ENCODE data around the gene KRT2. TPM values are rescaled to one million over a fixed set of nuclear protein-coding genes. Genes with fewer than 3 reads are reported as not detected.

The KRT2 gene
- total and polyA plus RNA-seq, 10 donors = 0.07 to 0.52 (median 0.34) TPM; not detected in 4

DNA sequence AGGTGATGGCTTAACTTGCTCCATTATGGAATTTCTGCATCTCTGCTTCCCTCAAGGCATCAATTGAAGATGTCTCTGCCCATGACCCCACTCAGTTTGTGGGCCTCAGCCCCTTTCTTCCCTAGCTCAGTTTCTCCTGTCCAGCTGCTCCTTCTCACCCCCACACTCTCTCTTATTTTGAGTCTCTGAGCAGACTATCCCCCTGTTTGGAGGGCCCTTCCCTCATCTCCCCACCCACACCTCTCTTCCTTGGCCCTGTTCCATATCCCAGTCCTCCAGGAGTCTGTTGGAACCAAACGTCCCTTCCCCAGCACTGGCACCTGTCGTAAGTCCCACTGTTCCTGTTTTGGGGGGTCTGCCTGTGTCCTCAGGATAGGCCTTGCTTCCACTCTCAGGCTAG, 36.5 kb upstream of the KRT2 start:
- Histone ChIP-seq H3K4me3 (no peak overlapping the region), H3K27ac (no peak overlapping the region), H3K36me3 (no peaks in the 10 kb centered on the region), H3K27me3 (replicated peaks in 1 of 7) (peaks cover 0 to 86% (median 8%) of the 10 kb centered on the region in 7 donors), H3K9me3 (no peaks in the 10 kb centered on the region), H3K4me1 (peaks cover 0 to 21% (median 11%) of the 10 kb centered on the region in 6 donors)
- WGBS, 5 donors = 63 to 93% (median 67%) methylated on average over 2 of the region's 2 CpGs
- TF ChIP-seq, protein P1, sequence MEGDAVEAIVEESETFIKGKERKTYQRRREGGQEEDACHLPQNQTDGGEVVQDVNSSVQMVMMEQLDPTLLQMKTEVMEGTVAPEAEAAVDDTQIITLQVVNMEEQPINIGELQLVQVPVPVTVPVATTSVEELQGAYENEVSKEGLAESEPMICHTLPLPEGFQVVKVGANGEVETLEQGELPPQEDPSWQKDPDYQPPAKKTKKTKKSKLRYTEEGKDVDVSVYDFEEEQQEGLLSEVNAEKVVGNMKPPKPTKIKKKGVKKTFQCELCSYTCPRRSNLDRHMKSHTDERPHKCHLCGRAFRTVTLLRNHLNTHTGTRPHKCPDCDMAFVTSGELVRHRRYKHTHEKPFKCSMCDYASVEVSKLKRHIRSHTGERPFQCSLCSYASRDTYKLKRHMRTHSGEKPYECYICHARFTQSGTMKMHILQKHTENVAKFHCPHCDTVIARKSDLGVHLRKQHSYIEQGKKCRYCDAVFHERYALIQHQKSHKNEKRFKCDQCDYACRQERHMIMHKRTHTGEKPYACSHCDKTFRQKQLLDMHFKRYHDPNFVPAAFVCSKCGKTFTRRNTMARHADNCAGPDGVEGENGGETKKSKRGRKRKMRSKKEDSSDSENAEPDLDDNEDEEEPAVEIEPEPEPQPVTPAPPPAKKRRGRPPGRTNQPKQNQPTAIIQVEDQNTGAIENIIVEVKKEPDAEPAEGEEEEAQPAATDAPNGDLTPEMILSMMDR (IDR thresholded peaks at IDR 0.05 in 8 of 11, conservative IDR thresholded peaks at IDR 0.05 in 3 of 11) = no peak
- no peak for TF ChIP-seq POLR2AphosphoS5 (IDR thresholded peaks at IDR 0.05)
- DNase-seq = no peak
- intact Hi-C loops (cut with DNase I; ENCODE audit: low total_unique reads) = no loop called here

DNA sequence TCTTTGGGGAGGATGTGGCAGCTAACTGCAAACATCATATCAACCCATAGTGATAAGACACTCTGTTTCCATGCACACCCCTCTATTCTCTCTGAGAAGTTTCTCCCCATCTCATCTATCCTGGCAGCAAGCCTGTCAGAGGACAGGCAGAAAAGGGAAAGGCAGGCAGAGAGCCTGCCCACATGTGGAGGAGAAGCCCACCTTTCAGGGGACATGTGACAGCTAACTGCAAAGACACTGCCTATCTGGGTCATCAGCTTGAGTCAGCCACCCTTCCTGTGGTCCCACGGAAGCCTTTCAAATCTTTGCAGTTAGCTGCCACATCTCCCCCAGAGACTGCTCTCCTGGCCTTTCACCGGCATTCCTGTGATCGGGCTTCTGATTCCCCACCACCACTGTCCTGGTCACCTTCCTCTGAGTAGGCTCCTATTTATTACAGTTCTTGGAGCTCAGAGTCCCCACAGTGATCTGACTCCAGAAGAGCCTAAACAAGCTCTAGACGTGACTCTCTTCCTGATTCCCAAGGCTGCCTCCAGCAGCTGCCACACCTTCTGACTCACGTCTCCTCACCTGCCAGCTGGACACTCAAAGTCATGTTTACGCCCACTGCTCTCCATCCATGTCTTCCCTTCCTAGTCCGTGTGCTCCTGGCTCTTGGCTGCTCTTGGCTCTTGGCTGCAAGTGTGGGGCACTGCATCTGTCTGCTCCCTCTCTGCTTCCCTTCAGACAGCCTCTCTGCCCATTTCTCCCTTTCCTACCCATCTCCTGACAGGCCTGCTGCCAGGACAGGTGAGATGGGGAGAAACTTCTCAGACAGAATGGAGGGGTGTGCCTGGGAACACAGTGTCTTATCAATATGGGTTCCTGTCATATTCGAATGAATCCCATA, 35.7 kb upstream of the KRT2 start:
- intact Hi-C loops (cut with DNase I; ENCODE audit: low total_unique reads) = no loop called here

DNA sequence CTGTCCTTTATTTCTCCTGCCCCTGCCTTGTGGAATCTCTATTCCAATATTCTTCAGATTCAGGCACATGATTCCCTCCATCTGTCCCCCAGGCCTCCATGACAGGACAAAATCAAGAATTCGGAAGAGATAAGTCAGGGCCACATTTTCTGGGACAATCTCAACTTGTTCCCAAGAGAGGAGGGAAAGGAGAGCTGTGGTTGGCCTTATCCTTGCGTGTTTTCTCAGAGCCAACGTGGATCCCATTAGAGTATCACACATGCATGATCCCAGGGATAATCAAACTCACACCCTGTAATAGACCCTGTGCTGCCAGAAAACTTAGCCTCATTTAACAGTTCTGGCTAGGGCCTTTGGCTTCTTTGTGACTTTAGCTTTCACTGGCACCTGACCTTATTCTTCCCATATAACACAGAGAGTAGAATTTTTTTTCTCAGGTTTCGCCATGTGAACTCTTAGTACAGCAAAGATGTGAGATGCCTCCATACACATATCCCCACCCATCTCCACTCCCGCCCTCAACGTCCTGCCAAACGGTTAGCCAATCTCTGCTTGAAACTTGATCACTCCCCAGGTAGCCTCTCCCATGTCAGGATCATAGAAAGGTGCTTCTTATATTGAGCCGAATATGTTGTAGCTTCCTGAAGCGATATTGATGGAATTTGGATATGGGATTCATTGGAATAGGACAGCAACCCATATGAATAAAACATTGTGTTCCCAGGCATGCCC, 34.9 kb upstream of the KRT2 start:
- TF ChIP-seq, protein P1 (IDR thresholded peaks at IDR 0.05 in 8 of 11, conservative IDR thresholded peaks at IDR 0.05 in 3 of 11) = no peak
- TF ChIP-seq POLR2A (IDR thresholded peaks at IDR 0.05) (no peak), POLR2AphosphoS5 (IDR thresholded peaks at IDR 0.05) (no peak)
- peaks cover 0 to 21% (median 11%) of the 10 kb centered on the region in 6 donors for H3K4me1 ChIP-seq
- H3K9me3 ChIP-seq = no peaks in the 10 kb centered on the region
- WGBS, 5 donors = 75 to 90% (median 80%) methylated on average over 9 of the region's 9 CpGs
- peaks cover 0 to 71% (median 4%) of the 10 kb centered on the region in 7 donors for H3K27me3 ChIP-seq (replicated peaks in 1 of 7)
- H3K27ac ChIP-seq = no peak overlapping the region
- H3K4me3 ChIP-seq = no peak overlapping the region
- no peak for DNase-seq
- intact Hi-C loops (cut with DNase I; ENCODE audit: low total_unique reads) = no loop called here
- no peaks in the 10 kb centered on the region for H3K36me3 ChIP-seq

More for the DNA sequence above, 35.7 kb upstream of the KRT2 start:
- 73 to 86% (median 79%) methylated on average over 8 of the region's 8 CpGs for WGBS, 5 donors
- H3K4me3 ChIP-seq = no peak overlapping the region
- no peaks in the 10 kb centered on the region for H3K36me3 ChIP-seq
- peak; percentile 42 for DNase-seq
- peaks cover 0 to 21% (median 11%) of the 10 kb centered on the region in 6 donors for H3K4me1 ChIP-seq
- peaks cover 0 to 79% (median 6%) of the 10 kb centered on the region in 7 donors for H3K27me3 ChIP-seq (replicated peaks in 1 of 7)
- no peak for TF ChIP-seq POLR2A (IDR thresholded peaks at IDR 0.05)
- no peak for TF ChIP-seq POLR2AphosphoS5 (IDR thresholded peaks at IDR 0.05)
- TF ChIP-seq, protein P1 (IDR thresholded peaks at IDR 0.05 in 8 of 11, conservative IDR thresholded peaks at IDR 0.05 in 3 of 11) = no peak
- H3K27ac ChIP-seq = no peak overlapping the region
- H3K9me3 ChIP-seq = no peaks in the 10 kb centered on the region

DNA sequence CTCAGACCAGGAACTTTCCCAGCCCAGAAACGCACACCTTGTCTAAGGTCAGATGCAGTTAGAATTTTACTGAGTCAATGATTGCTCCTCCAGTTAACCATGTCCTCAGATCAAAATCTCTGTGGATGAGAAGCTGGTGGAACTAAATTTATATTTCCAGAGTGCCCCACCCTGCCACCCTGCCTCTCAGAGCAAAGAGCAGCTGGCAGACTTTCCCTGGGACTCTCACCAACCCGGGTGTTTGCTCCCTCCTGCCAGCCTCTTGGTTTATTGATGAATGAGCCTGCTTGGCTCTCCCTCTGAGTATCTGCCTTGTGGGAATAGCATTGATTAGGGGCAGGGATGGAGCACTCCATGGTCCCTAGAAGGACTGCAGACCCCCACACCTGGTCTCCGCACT, 34.1 kb upstream of the KRT2 start:
- Histone ChIP-seq H3K9me3 (no peaks in the 10 kb centered on the region), H3K4me1 (peaks cover 0 to 12% (median 4%) of the 10 kb centered on the region in 6 donors), H3K36me3 (no peaks in the 10 kb centered on the region), H3K27ac (no peak overlapping the region), H3K27me3 (replicated peaks in 1 of 7) (peaks cover 0 to 62% (median 3%) of the 10 kb centered on the region in 7 donors), H3K4me3 (no peak overlapping the region)
- TF ChIP-seq, protein P1 (IDR thresholded peaks at IDR 0.05 in 8 of 11, conservative IDR thresholded peaks at IDR 0.05 in 3 of 11) = no peak
- no peak for TF ChIP-seq POLR2A (IDR thresholded peaks at IDR 0.05)
- TF ChIP-seq POLR2AphosphoS5 (IDR thresholded peaks at IDR 0.05) = no peak
- 84 to 90% (median 88%) methylated on average over 3 of the region's 3 CpGs for WGBS, 5 donors
- DNase-seq = no peak
- intact Hi-C loops (cut with DNase I; ENCODE audit: low total_unique reads) = no loop called here

Measured in spleen (tissue), 11 donors.